ENCODE data around the gene OAS1. TPM values are rescaled to one million over a fixed set of nuclear protein-coding genes. Genes with fewer than 3 reads are reported as not detected.
"Not testable (repeated sequence)": the region's sequence is repeated elsewhere in the genome, so short reads cannot be mapped to it uniquely, and the experiment has no call there.

Gene OAS1
- total RNA-seq, 4 donors from 2014 or later: 22.8 to 111 (median 29.1) TPM

DNA sequence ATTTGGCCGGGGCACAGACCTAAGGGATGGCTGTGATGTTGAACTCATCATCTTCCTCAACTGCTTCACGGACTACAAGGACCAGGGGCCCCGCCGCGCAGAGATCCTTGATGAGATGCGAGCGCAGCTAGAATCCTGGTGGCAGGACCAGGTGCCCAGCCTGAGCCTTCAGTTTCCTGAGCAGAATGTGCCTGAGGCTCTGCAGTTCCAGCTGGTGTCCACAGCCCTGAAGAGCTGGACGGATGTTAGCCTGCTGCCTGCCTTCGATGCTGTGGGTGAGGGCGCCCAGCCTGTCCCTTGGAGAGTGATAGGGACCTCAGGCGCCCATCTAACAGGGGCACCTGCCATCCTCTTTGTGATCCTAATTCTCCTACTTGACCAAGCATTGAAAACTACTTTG lies 43.9 kb downstream of the OAS1 start:
- no peak for DNase-seq (ENCODE audit: low spot score)
- ATAC-seq (ENCODE audit: low FRiP score): no peak
- TF ChIP-seq, protein P1, sequence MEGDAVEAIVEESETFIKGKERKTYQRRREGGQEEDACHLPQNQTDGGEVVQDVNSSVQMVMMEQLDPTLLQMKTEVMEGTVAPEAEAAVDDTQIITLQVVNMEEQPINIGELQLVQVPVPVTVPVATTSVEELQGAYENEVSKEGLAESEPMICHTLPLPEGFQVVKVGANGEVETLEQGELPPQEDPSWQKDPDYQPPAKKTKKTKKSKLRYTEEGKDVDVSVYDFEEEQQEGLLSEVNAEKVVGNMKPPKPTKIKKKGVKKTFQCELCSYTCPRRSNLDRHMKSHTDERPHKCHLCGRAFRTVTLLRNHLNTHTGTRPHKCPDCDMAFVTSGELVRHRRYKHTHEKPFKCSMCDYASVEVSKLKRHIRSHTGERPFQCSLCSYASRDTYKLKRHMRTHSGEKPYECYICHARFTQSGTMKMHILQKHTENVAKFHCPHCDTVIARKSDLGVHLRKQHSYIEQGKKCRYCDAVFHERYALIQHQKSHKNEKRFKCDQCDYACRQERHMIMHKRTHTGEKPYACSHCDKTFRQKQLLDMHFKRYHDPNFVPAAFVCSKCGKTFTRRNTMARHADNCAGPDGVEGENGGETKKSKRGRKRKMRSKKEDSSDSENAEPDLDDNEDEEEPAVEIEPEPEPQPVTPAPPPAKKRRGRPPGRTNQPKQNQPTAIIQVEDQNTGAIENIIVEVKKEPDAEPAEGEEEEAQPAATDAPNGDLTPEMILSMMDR (IDR thresholded peaks at IDR 0.05): no peak

- ATAC-seq (ENCODE audit: low FRiP score); DNase-seq (ENCODE audit: low spot score): not testable (repeated sequence)
These were observed 50.4 kb downstream of the OAS1 start for GRCh38 chr12:112957125-112957524.

DNA sequence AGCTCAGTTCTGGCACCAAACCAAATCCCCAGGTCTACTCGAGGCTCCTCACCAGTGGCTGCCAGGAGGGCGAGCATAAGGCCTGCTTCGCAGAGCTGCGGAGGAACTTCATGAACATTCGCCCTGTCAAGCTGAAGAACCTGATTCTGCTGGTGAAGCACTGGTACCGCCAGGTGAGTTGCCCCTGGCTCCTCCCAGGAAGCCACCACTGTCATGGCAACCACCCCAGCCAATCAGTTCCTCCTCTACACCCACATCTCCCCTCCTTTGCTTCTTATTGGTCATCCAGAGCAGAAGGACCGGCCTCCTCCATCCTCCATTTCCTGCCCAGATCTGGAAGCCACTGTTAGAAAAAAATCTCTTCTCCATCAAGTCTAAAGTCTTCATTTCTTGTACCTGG lies 54.3 kb downstream of the OAS1 start:
- TF ChIP-seq, protein P1 (IDR thresholded peaks at IDR 0.05): no peak
- ATAC-seq (ENCODE audit: low FRiP score) (no peak), DNase-seq (ENCODE audit: low spot score) (no peak)

- TF ChIP-seq, protein P1 (IDR thresholded peaks at IDR 0.05): no peak
- DNase-seq (ENCODE audit: low spot score) (no peak), ATAC-seq (ENCODE audit: low FRiP score) (no peak)
These were observed 54.8 kb downstream of the OAS1 start for GRCh38 chr12:112961536-112961935.

DNA sequence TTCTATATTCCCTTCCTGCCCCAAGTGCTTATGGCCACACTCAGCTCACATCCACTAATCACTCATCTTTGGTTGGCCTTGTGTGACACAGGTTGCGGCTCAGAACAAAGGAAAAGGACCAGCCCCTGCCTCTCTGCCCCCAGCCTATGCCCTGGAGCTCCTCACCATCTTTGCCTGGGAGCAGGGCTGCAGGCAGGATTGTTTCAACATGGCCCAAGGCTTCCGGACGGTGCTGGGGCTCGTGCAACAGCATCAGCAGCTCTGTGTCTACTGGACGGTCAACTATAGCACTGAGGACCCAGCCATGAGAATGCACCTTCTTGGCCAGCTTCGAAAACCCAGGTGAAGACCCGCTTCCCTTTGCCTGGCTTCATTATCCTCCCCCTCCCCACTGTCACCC lies 55.8 kb downstream of the OAS1 start:
- TF ChIP-seq, protein P1 (IDR thresholded peaks at IDR 0.05): no peak
- DNase-seq (ENCODE audit: low spot score): no peak

DNA sequence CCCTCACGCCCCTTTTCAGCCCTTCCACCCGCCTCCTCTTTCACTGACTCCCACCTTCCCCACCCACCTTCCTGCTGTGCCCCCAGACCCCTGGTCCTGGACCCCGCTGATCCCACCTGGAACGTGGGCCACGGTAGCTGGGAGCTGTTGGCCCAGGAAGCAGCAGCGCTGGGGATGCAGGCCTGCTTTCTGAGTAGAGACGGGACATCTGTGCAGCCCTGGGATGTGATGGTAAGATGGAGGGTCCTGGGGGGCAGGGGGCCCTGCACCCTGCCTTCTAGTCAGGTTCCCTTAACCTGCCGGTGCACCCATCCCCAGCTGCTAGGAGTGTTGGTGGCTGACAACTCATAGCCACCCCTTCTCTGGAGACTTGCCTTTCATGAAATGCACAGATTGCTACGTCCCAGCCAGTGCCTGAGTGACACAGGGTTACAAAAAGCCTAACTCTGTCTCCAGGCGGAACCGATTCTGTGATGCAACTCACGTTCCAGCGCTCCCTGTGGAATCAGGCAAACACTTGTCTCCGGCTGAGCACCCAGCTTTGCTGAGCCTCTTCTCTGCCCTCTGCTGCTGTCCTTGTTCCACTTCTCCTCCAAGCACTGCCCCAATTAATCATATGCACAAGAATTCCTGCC lies 56.6 kb downstream of the OAS1 start:
- DNase-seq (ENCODE audit: low spot score) (no peak), ATAC-seq (ENCODE audit: low FRiP score) (no peak)
- TF ChIP-seq, protein P1 (IDR thresholded peaks at IDR 0.05): no peak

More for the DNA sequence above, 55.8 kb downstream of the OAS1 start:
- ATAC-seq (ENCODE audit: low FRiP score): no peak

DNA sequence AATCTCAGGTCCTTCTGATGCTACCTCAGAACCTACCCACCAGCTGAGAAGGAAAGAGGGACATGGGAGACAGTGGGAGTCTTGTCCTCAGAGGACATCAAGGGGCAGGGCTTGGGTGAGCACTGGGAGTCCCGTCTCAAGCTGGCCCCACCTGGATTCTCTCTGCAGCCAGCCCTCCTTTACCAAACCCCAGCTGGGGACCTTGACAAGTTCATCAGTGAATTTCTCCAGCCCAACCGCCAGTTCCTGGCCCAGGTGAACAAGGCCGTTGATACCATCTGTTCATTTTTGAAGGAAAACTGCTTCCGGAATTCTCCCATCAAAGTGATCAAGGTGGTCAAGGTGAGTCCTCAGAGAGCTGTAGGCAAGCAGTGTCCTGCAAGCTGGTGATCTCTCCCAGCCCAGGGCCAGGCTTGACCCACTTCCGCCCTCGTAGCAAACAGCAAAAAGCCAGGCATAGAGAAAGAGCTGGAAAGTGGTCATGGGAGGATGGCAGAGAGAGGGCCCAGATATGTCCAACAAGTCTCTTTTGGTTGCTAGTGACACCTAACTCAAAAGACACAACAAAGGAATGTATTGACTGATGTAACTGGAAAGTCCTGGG lies 57.4 kb downstream of the OAS1 start:
- DNase-seq (ENCODE audit: low spot score) (no peak), ATAC-seq (ENCODE audit: low FRiP score) (no peak)
- TF ChIP-seq, protein P1 (IDR thresholded peaks at IDR 0.05): no peak

All from omental fat pad (tissue), 4 donors.